HepG2 (cell line): Measurements from ENCODE around the gene EVC. TPM values are rescaled to one million over a fixed set of nuclear protein-coding genes. Genes with fewer than 3 reads are reported as not detected.

Experiments
- ATAC-seq: fragments of 200-7000 bp; cut with Tn5 transposase; 3 replicates; pipeline ENCODE4 v1.9.1; 2020; ENCODE audit warnings: mild to moderate bottlenecking, moderate library complexity
- BruUV-seq: library from RNA; stranded (reverse); fragments of 400-500 nt; replicated peaks from 2 replicates; lab custom pipeline; 2021; lab: Mats Ljungman, UMichigan
- CTCF ChIA-PET: fragments of 300-600 bp; formaldehyde crosslinking; extraction: SDS; loops from one replicate; lab custom pipeline; 2021; ENCODE audit warnings: low total read pairs, inconsistent platforms, low intra/inter-chr PET ratio; lab: Yijun Ruan, JAX
- POLR2A ChIA-PET: fragments of 350-600 bp; sonication (Branson Sonifier 250); formaldehyde crosslinking; loops from one replicate; lab custom pipeline; 2020; ENCODE audit warnings: antibody characterized with exemption, inconsistent platforms; lab: Yijun Ruan, JAX
- DNase-seq: peaks from one replicate; pipeline ENCODE4 v3.0.0-alpha.2; 2015; ENCODE audit warnings: low spot score
- FAIRE-seq: peaks from 3 replicates; lab custom pipeline; 2011; peaks lifted over from hg19 to GRCh38; lab: Jason Lieb, UNC
- H2AFZ ChIP-seq: one replicate; pipeline ENCODE4 v1.6.1; 2011; ENCODE audit warnings: low read length, inconsistent platforms
- H3K27ac ChIP-seq: fragments of 300-600 bp; 3 replicates; pipeline ENCODE4 v1.8.0; 2011; ENCODE audit warnings: mixed run types, mild to moderate bottlenecking, mixed read lengths, low read length, inconsistent platforms; ENCODE audit not compliant: insufficient read depth; ENCODE audit errors: extremely low read length
- H3K27me3 ChIP-seq, 2 experiments: fragments of 200-600 bp in 1 of 2; 2 replicates in 1 of 2; 3 replicates in 1 of 2; pipeline versions ENCODE4 v1.6.0 to v1.8.0; 2011; ENCODE audit warnings: low read length in 2 of 2, mild to moderate bottlenecking in 2 of 2, moderate library complexity in 2 of 2, inconsistent platforms in 1 of 2; ENCODE audit not compliant: insufficient read depth in 2 of 2, control insufficient read depth in 1 of 2
- H3K36me3 ChIP-seq, 2 experiments: fragments of 200-600 bp in 1 of 2; replicated peaks in 1 of 2; 2 replicates in 1 of 2; 3 replicates in 1 of 2; pipeline versions ENCODE4 v1.5.1 to v1.8.0; 2011; ENCODE audit warnings: low read length in 2 of 2, inconsistent platforms in 1 of 2; ENCODE audit not compliant: insufficient read depth in 2 of 2, control insufficient read depth in 1 of 2
- H3K4me1 ChIP-seq: 2 replicates; pipeline ENCODE4 v1.5.1; 2012; ENCODE audit warnings: low read length, inconsistent platforms; ENCODE audit not compliant: insufficient read depth
- H3K4me2 ChIP-seq: 2 replicates; pipeline ENCODE4 v1.6.0; 2011; ENCODE audit warnings: low read depth, low read length, inconsistent platforms
- H3K4me3 ChIP-seq, 3 experiments: fragments of 200-600 bp in 1 of 3; sonication (generic), shearing (Covaris generic) in 1 of 3; replicated peaks in 1 of 3; 2 replicates each; pipeline ENCODE4 v1.5.1; 2011 to 2016; ENCODE audit warnings: low read length in 3 of 3, inconsistent platforms in 2 of 3, low read depth in 2 of 3, mild to moderate bottlenecking in 2 of 3, control low read depth in 1 of 3, mixed read lengths in 1 of 3; ENCODE audit not compliant: insufficient read depth in 1 of 3
- H3K79me2 ChIP-seq: one replicate; pipeline ENCODE4 v1.6.1; 2011; ENCODE audit warnings: low read length, inconsistent platforms; ENCODE audit not compliant: insufficient read depth
- H3K9ac ChIP-seq: 2 replicates; pipeline ENCODE4 v1.6.0; 2011; ENCODE audit warnings: mild to moderate bottlenecking, low read depth, low read length, inconsistent platforms; ENCODE audit not compliant: insufficient read depth
- H3K9me3 ChIP-seq: 2 replicates; pipeline ENCODE4 v1.5.1; 2012; ENCODE audit warnings: mild to moderate bottlenecking, low read length
- H4K20me1 ChIP-seq: 2 replicates; pipeline ENCODE4 v1.6.0; 2011; ENCODE audit warnings: inconsistent platforms, mild to moderate bottlenecking, low read length, moderate library complexity; ENCODE audit not compliant: insufficient read depth
- CBFB ChIP-seq: sonication (generic); formaldehyde crosslinking; IDR thresholded peaks from 2 replicates; pipeline ENCODE4 v1.4.0; 2020; ENCODE audit warnings: missing genetic modification reagents
- GLMP ChIP-seq: sonication (generic); formaldehyde crosslinking; IDR thresholded peaks from 2 replicates; pipeline ENCODE4 v1.9.0; 2021; ENCODE audit warnings: missing genetic modification reagents, mild to moderate bottlenecking, borderline replicate concordance
- KDM5A ChIP-seq: fragments of 200-600 bp; sonication (generic); IDR thresholded peaks from 2 replicates; pipeline ENCODE4 v1.7.0; 2018; ENCODE audit warnings: antibody characterized with exemption, mild to moderate bottlenecking, low read length, borderline replicate concordance
- REPIN1 ChIP-seq: sonication (generic); formaldehyde crosslinking; IDR thresholded peaks from 2 replicates; pipeline ENCODE4 v1.8.0; 2022; ENCODE audit warnings: missing genetic modification reagents, low read depth, mild to moderate bottlenecking, borderline replicate concordance
- SYNCRIP ChIP-seq: fragments of 200-400 bp; formaldehyde crosslinking; IDR thresholded peaks from 2 replicates; pipeline ENCODE4 v1.6.1; 2018; ENCODE audit warnings: mild to moderate bottlenecking, low read depth, low read length; ENCODE audit not compliant: insufficient read depth
- XRCC5 ChIP-seq: fragments of 200-400 bp; formaldehyde crosslinking; optimal IDR thresholded peaks from 2 replicates; pipeline ENCODE3; 2017; ENCODE audit warnings: mild to moderate bottlenecking, low read length
- ZNF672 ChIP-seq: sonication (generic); formaldehyde crosslinking; IDR thresholded peaks from 2 replicates; pipeline ENCODE4 v1.8.1; 2022; ENCODE audit warnings: missing genetic modification reagents
- ZNF709 ChIP-seq: sonication (generic); formaldehyde crosslinking; IDR thresholded peaks from 2 replicates; pipeline ENCODE4 v1.5.0; 2020; ENCODE audit warnings: mild to moderate bottlenecking, missing genetic modification reagents
- ZNF749 ChIP-seq: sonication (generic); formaldehyde crosslinking; IDR thresholded peaks from 2 replicates; pipeline ENCODE4 v1.8.0; 2022; ENCODE audit warnings: mild to moderate bottlenecking, missing genetic modification reagents, moderate library complexity, borderline replicate concordance
- WGBS: methylation state at CpG from one replicate; pipeline ENCODE4 v1.1.6; 2017; ENCODE audit warnings: low lambda C conversion rate; 5-methylcytosine and 5-hydroxymethylcytosine counted together
- in situ Hi-C: cut with HindIII; loops from 2 replicates; pipeline ENCODE4 v1.10.0; 2017; ENCODE audit warnings: low pct_unique_long_range_greater_than_20kb; ENCODE audit not compliant: extremely low pct_ligation_motif_present
- intact Hi-C: fragments of 100-400 bp; cut with micrococcal nuclease; formaldehyde crosslinking; loops from one replicate; pipeline ENCODE4 v1.10.0; 2022; ENCODE audit not compliant: unreplicated experiment
- polyA plus RNA-seq, 8 experiments: library from polyadenylated mRNA; depleted of rRNA in 3 of 8; stranded (reverse) in 7 of 8; unstranded in 1 of 8; fragments of >200 nt; fragmentation: Illumina TruSeq in 4 of 8; extraction: Trizol in 4 of 8; gene quantifications; 2 replicates each; pipeline versions ENCODE4 v1.2.1 to v1.2.3, GENCODE V29; 2011 to 2016; ENCODE audit warnings: low read depth in 4 of 8, missing spikeins in 1 of 8, mixed read lengths in 1 of 8; ENCODE audit not compliant: insufficient read depth in 1 of 8
- total RNA-seq, 5 experiments: library from RNA; depleted of rRNA; stranded (reverse); fragments of >200 nt; fragmentation: Illumina TruSeq; extraction: Trizol; gene quantifications; 2 replicates each; pipeline ENCODE4 v1.2.3, GENCODE V29; 2016; ENCODE audit warnings: low read depth in 1 of 5
- TF ChIP-seq, protein P1 (sequence below): sonication (generic); formaldehyde crosslinking; IDR thresholded peaks from 2 replicates; pipeline ENCODE4 v1.5.0; 2020; ENCODE audit warnings: mild to moderate bottlenecking, missing genetic modification reagents, moderate library complexity
- TF ChIP-seq, protein P2 (sequence below): sonication (generic); formaldehyde crosslinking; IDR thresholded peaks from 2 replicates; pipeline ENCODE4 v1.4.0; 2020; ENCODE audit warnings: mild to moderate bottlenecking, low read depth, missing genetic modification reagents

Gene EVC
- total and polyA plus RNA-seq, 2 of the 13 experiments (the other 11 are each of a cell fraction or from before 2014, with no cell fraction given) = 3.1 to 4.9 TPM

- TF ChIP-seq SYNCRIP (no peak), XRCC5 (peak; percentile 16)
- TF ChIP-seq, protein P1, sequence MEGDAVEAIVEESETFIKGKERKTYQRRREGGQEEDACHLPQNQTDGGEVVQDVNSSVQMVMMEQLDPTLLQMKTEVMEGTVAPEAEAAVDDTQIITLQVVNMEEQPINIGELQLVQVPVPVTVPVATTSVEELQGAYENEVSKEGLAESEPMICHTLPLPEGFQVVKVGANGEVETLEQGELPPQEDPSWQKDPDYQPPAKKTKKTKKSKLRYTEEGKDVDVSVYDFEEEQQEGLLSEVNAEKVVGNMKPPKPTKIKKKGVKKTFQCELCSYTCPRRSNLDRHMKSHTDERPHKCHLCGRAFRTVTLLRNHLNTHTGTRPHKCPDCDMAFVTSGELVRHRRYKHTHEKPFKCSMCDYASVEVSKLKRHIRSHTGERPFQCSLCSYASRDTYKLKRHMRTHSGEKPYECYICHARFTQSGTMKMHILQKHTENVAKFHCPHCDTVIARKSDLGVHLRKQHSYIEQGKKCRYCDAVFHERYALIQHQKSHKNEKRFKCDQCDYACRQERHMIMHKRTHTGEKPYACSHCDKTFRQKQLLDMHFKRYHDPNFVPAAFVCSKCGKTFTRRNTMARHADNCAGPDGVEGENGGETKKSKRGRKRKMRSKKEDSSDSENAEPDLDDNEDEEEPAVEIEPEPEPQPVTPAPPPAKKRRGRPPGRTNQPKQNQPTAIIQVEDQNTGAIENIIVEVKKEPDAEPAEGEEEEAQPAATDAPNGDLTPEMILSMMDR (CRISPR knock-in tag) = peak; percentile 51
These were observed 93.7 kb downstream of the EVC start (continued) for GRCh38 chr4:5804656-5805055.

DNA sequence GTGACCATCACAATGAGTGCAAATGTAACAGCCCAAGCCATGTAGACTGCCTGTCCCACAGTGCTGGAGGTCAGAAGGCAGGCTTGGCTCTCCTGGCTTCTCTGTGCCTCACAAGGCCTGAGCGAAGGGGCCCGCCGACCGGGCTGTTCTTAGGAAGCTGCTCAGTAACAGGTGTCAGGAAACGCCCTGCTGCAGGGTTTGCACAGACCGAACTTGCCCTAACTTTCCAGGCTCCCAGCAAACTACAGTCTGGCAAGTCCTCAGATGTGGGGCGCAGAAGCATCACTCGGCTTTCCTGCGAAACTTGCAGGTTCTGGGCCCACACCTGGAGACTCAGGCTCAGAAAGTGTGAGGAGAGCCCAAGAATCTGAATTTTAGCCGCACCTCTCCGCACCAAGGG lies 94.3 kb downstream of the EVC start:
- Histone ChIP-seq H4K20me1 (no peaks in the 10 kb centered on the region), H3K4me3 (no peak overlapping the region), H3K4me2 (no peak overlapping the region), H3K9ac (no peak overlapping the region), H3K27ac (no peak overlapping the region), H3K79me2 (no peaks in the 10 kb centered on the region), H3K36me3 (peaks cover 4 to 20% of the 10 kb centered on the region in 2 experiments; a peak in 4 of 5 replicates), H3K4me1 (no peaks in the 10 kb centered on the region), H3K27me3 (no peaks in the 10 kb centered on the region), H2AFZ (no peak overlapping the region), H3K9me3 (no peaks in the 10 kb centered on the region)
- DNase-seq (no peak), ATAC-seq (no peak), FAIRE-seq (no peak)
- intact Hi-C loops (no loop called here), in situ Hi-C loops (loop anchor here (25.0 kb wide), 1 partner anchor 818 kb away; no protein-coding TSS in a partner anchor)
- CTCF ChIA-PET = no interaction called here
- POLR2A ChIA-PET = no interaction called here
- WGBS = 98% methylated on average over 7 of the region's 11 CpGs
- TF ChIP-seq ZNF709 (CRISPR knock-in tag) = no peak
- no peak for TF ChIP-seq ZNF749 (CRISPR knock-in tag)
- TF ChIP-seq, protein P2, sequence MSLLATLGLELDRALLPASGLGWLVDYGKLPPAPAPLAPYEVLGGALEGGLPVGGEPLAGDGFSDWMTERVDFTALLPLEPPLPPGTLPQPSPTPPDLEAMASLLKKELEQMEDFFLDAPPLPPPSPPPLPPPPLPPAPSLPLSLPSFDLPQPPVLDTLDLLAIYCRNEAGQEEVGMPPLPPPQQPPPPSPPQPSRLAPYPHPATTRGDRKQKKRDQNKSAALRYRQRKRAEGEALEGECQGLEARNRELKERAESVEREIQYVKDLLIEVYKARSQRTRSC (CRISPR knock-in tag) = no peak
- TF ChIP-seq REPIN1 = no peak
- no peak for TF ChIP-seq KDM5A
- TF ChIP-seq CBFB (CRISPR knock-in tag) = no peak
- no peak for TF ChIP-seq GLMP (CRISPR knock-in tag)
- no peak for TF ChIP-seq ZNF672 (CRISPR knock-in tag)
- no TSS peak for BruUV-seq
